Measurements from ENCODE around the gene UNC5C. TPM values are rescaled to one million over a fixed set of nuclear protein-coding genes. Genes with fewer than 3 reads are reported as not detected.

The UNC5C gene
- total and polyA plus RNA-seq, 2 of the 8 experiments (the other 6 are each of a cell fraction or from before 2014, with no cell fraction given) = 0.30 to 1.3 TPM

DNA sequence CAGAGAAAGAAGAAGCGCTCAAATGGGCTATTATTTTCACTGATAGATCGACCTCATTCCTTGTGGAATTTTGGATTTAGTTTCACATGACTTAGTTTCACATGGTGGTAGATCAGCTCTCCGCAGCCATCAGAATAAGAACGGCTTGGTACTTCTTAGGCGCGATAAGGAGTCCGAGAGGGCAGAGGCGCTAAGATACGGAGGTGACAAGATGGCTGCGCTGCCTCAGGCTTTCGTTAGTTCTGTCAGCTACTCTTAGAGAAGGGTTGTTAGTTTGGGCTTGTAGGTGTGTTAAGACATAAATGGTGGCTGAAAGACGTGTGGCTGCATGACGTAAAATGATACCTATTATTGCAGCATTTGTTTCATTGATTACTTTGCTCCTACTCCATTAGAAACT lies 169.1 kb downstream of the UNC5C start:
- Histone ChIP-seq H3K4me2 (ENCODE audit: insufficient read depth in 1 of 2, low read depth in 2 of 2, low read length in 2 of 2) (no peak overlapping the region), H3K14ac (ENCODE audit: insufficient read length) (no peak overlapping the region), H3K23ac (ENCODE audit: insufficient read length) (no peak overlapping the region), H4K20me1 (replicated peaks in 1 of 2; ENCODE audit: control insufficient read depth in 1 of 2, insufficient read depth in 2 of 2, low read length in 2 of 2) (no peaks in the 10 kb centered on the region), H2BK20ac (ENCODE audit: low read length) (no peak overlapping the region), H2BK5ac (ENCODE audit: low read depth, low read length) (no peak overlapping the region), H2BK15ac (ENCODE audit: low read length) (no peak overlapping the region), H4K8ac (ENCODE audit: extremely low read depth, insufficient read depth, low read length) (no peak overlapping the region), H2AFZ (ENCODE audit: low read length) (no peak overlapping the region), H3K27me3 (replicated peaks in 1 of 4; ENCODE audit: control insufficient read depth in 3 of 4, extremely low read depth in 1 of 4, insufficient read depth in 3 of 4, low read length in 3 of 4) (peaks cover 4 to 12% (median 8%) of the 10 kb centered on the region in 4 experiments), H3K56ac (replicated peaks; ENCODE audit: insufficient read length, low read depth, low read length) (no peak overlapping the region), H3K4me3 (ENCODE audit: extremely low read depth in 1 of 4, insufficient read depth in 2 of 4, low read depth in 3 of 4, low read length in 4 of 4) (no peak overlapping the region), H3K9ac (replicated peaks in 1 of 4; ENCODE audit: extremely low read depth in 1 of 4, low read depth in 3 of 4, low read length in 3 of 4) (no peak overlapping the region), H3K27ac (ENCODE audit: low read depth, low read length) (no peak overlapping the region), H3K36me3 (ENCODE audit: control insufficient read depth in 2 of 4, insufficient read depth in 4 of 4, low read length in 3 of 4) (no peaks in the 10 kb centered on the region), H3K9me3 (ENCODE audit: insufficient read depth in 2 of 2, low read depth in 1 of 2, low read length in 1 of 2) (no peaks in the 10 kb centered on the region), H4K91ac (replicated peaks; ENCODE audit: insufficient read length, low read length) (no peak overlapping the region), H3K18ac (ENCODE audit: extremely low read depth, low read length) (no peak overlapping the region), H3K79me1 (ENCODE audit: low read depth, low read length) (no peaks in the 10 kb centered on the region), H2BK12ac (ENCODE audit: low read depth, low read length) (no peak overlapping the region), H3K23me2 (ENCODE audit: low read depth, low read length) (no peaks in the 10 kb centered on the region), H4K5ac (ENCODE audit: insufficient read length, low read depth, low read length) (no peak overlapping the region), H3K79me2 (ENCODE audit: control insufficient read depth in 1 of 2, insufficient read depth in 2 of 2, low read length in 2 of 2) (no peaks in the 10 kb centered on the region), H3K4me1 (replicated peaks in 1 of 4; ENCODE audit: control insufficient read depth in 3 of 4, insufficient read depth in 4 of 4, low read length in 3 of 4) (no peaks in the 10 kb centered on the region), H2BK120ac (replicated peaks; ENCODE audit: low read depth, low read length) (no peak overlapping the region), H3K4ac (replicated peaks; ENCODE audit: insufficient read length, low read depth, low read length) (no peak overlapping the region), H2AK5ac (ENCODE audit: low read depth, low read length) (no peak overlapping the region)
- DNase-seq (ENCODE audit: low read depth in 1 of 2, low spot score in 2 of 2) (no peak), FAIRE-seq (no peak)
- ChIA-PET POLR2A (ENCODE audit: partially characterized antibody) (no interaction called here), CTCF (ENCODE audit: partially characterized antibody) (interaction anchor here (0.7 to 1.8 kb wide), 3 partner anchors 9 to 223 kb away, joined by 3 to 7 read pairs (median 4); no protein-coding TSS in a partner anchor)
- 92% methylated on average over 13 of the region's 13 CpGs; no CpG with 5 or more reads in 1 of the 2 experiments for WGBS, 2 experiments (ENCODE audit: extremely low coverage in 1 of 2, insufficient coverage in 1 of 2, insufficient read length in 1 of 2, insufficient replicate concordance in 2 of 2, low coverage in 1 of 2, low lambda C conversion rate in 2 of 2, missing lambda C conversion rate in 1 of 2)
- TF ChIP-seq TEAD4 (IDR thresholded peaks at IDR 0.05; ENCODE audit: low read depth, low read length) (no peak), CBX5 (IDR thresholded peaks at IDR 0.05; ENCODE audit: low read depth, low read length) (no peak)
